ENCODE results near the gene AMER3.

- TF ChIP-seq, protein P1, sequence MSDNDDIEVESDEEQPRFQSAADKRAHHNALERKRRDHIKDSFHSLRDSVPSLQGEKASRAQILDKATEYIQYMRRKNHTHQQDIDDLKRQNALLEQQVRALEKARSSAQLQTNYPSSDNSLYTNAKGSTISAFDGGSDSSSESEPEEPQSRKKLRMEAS (IDR thresholded peaks at IDR 0.05; ENCODE audit: low read depth, low read length): no peak
- TF ChIP-seq CTCF (IDR thresholded peaks at IDR 0.05; ENCODE audit: low read depth, low read length) (no peak), POLR2A (IDR thresholded peaks at IDR 0.05; ENCODE audit: extremely low read depth, insufficient read length) (no peak), MYC (IDR thresholded peaks at IDR 0.05; ENCODE audit: low read depth, low read length) (no peak)
Observed at GRCh38 chr2:130766037-130766436, 10.7 kb downstream of the AMER3 start.
